IMR-90 (cell line): ENCODE data around the gene ETHE1. TPM values are rescaled to one million over a fixed set of nuclear protein-coding genes. Genes with fewer than 3 reads are reported as not detected.

Experiments
- ATAC-seq: fragments of 200-7000 bp; cut with Tn5 transposase; 2 replicates; pipeline ENCODE4 v1.9.1; 2020; ENCODE audit warnings: low read depth, mild to moderate bottlenecking, moderate library complexity
- BruUV-seq: library from RNA; stranded (reverse); fragments of 400-500 nt; replicated peaks from 2 replicates; lab custom pipeline; 2021; lab: Mats Ljungman, UMichigan
- CTCF ChIA-PET: fragments of 300-600 bp; formaldehyde crosslinking; extraction: SDS; loops from one replicate; lab custom pipeline; 2021; ENCODE audit warnings: antibody characterized with exemption; lab: Yijun Ruan, JAX
- POLR2A ChIA-PET: fragments of 300-600 bp; sonication (Branson Sonifier 250); formaldehyde crosslinking; loops from one replicate; lab custom pipeline; 2022; ENCODE audit warnings: antibody characterized with exemption; ENCODE audit not compliant: unreplicated experiment; lab: Charles Lee
- DNase-seq: peaks from one replicate; pipeline ENCODE4 v3.0.0; 2013
- H2AFZ ChIP-seq: replicated peaks from 2 replicates; pipeline ENCODE3; 2013; ENCODE audit warnings: low read length, mild to moderate bottlenecking; ENCODE audit not compliant: poor library complexity
- H2AK5ac ChIP-seq: 2 replicates; pipeline ENCODE4 v1.6.1; 2013; ENCODE audit warnings: low read depth, low read length, inconsistent platforms
- H2AK9ac ChIP-seq: replicated peaks from 2 replicates; pipeline ENCODE3; 2013; ENCODE audit warnings: mild to moderate bottlenecking, low read depth, low read length, moderate library complexity; ENCODE audit not compliant: poor library complexity
- H2BK120ac ChIP-seq: 2 replicates; pipeline ENCODE4 v1.6.1; 2013; ENCODE audit warnings: low read depth, low read length, inconsistent platforms
- H2BK15ac ChIP-seq: 3 replicates; pipeline ENCODE4 v1.6.1; 2013; ENCODE audit warnings: low read depth, low read length, inconsistent platforms
- H2BK20ac ChIP-seq: 2 replicates; pipeline ENCODE4 v1.6.1; 2013; ENCODE audit warnings: low read depth, mild to moderate bottlenecking, inconsistent platforms, low read length, moderate library complexity
- H2BK5ac ChIP-seq: 2 replicates; pipeline ENCODE4 v1.6.1; 2013; ENCODE audit warnings: mild to moderate bottlenecking, low read depth, low read length, inconsistent platforms; ENCODE audit not compliant: poor library complexity, severe bottlenecking
- H3K14ac ChIP-seq: replicated peaks from 2 replicates; pipeline ENCODE4 v1.6.1; 2013; ENCODE audit warnings: low read depth, low read length, inconsistent platforms
- H3K18ac ChIP-seq: 2 replicates; pipeline ENCODE4 v1.6.1; 2013; ENCODE audit warnings: low read depth, low read length, control low read depth
- H3K23ac ChIP-seq: 2 replicates; pipeline ENCODE4 v1.6.1; 2013; ENCODE audit warnings: low read depth, low read length, inconsistent platforms
- H3K27ac ChIP-seq: 2 replicates; pipeline ENCODE4 v1.5.1; 2013; ENCODE audit warnings: mild to moderate bottlenecking, control low read depth, low read length; ENCODE audit not compliant: insufficient read depth
- H3K27me3 ChIP-seq: 2 replicates; pipeline ENCODE4 v1.6.1; 2013; ENCODE audit warnings: low read length; ENCODE audit not compliant: control insufficient read depth, insufficient read depth
- H3K36me3 ChIP-seq: 2 replicates; pipeline ENCODE4 v1.6.1; 2013; ENCODE audit warnings: low read length, mixed read lengths; ENCODE audit not compliant: control insufficient read depth, insufficient read depth
- H3K4ac ChIP-seq: 2 replicates; pipeline ENCODE4 v1.6.1; 2013; ENCODE audit warnings: low read depth, low read length, inconsistent platforms
- H3K4me1 ChIP-seq: 2 replicates; pipeline ENCODE4 v1.6.1; 2013; ENCODE audit warnings: low read length, mixed read lengths; ENCODE audit not compliant: control insufficient read depth, insufficient read depth
- H3K4me2 ChIP-seq: 2 replicates; pipeline ENCODE4 v1.6.1; 2013; ENCODE audit warnings: low read depth, mild to moderate bottlenecking, control low read depth, low read length, moderate library complexity
- H3K4me3 ChIP-seq: 2 replicates; pipeline ENCODE4 v1.5.1; 2013; ENCODE audit warnings: low read depth, mild to moderate bottlenecking, control low read depth, low read length, moderate library complexity; ENCODE audit not compliant: insufficient read depth
- H3K56ac ChIP-seq: 2 replicates; pipeline ENCODE4 v1.6.1; 2013; ENCODE audit warnings: low read length, inconsistent platforms; ENCODE audit not compliant: insufficient read depth; ENCODE audit errors: extremely low read depth
- H3K79me1 ChIP-seq, 2 experiments: 2 replicates each; pipeline ENCODE4 v1.6.1; 2013; ENCODE audit warnings: low read length in 2 of 2, inconsistent platforms in 1 of 2, low read depth in 1 of 2
- H3K9ac ChIP-seq: 2 replicates; pipeline ENCODE4 v1.6.1; 2013; ENCODE audit warnings: low read depth, low read length, control low read depth
- H3K9me1 ChIP-seq: 2 replicates; pipeline ENCODE4 v1.6.1; 2013; ENCODE audit warnings: low read length, inconsistent platforms; ENCODE audit not compliant: insufficient read depth
- H3K9me3 ChIP-seq: 2 replicates; pipeline ENCODE4 v1.6.1; 2013; ENCODE audit warnings: low read length; ENCODE audit not compliant: control insufficient read depth, insufficient read depth
- H4K20me1 ChIP-seq: 2 replicates; pipeline ENCODE4 v1.6.1; 2013; ENCODE audit warnings: low read length, inconsistent platforms; ENCODE audit not compliant: insufficient read depth
- H4K5ac ChIP-seq: 2 replicates; pipeline ENCODE4 v1.6.1; 2013; ENCODE audit warnings: mild to moderate bottlenecking, low read depth, low read length, control low read depth
- H4K8ac ChIP-seq, 2 experiments: 2 replicates each; pipeline ENCODE4 v1.6.1; 2013; ENCODE audit warnings: low read depth in 2 of 2, low read length in 2 of 2, control low read depth in 1 of 2, inconsistent platforms in 1 of 2
- H4K91ac ChIP-seq: 2 replicates; pipeline ENCODE4 v1.6.1; 2013; ENCODE audit warnings: low read depth, low read length, inconsistent platforms; ENCODE audit not compliant: insufficient read depth
- CEBPB ChIP-seq: IDR thresholded peaks from 2 replicates; pipeline ENCODE4 v1.6.1; 2012; ENCODE audit warnings: low read depth, low read length, improper control_type of control experiment
- MAZ ChIP-seq: IDR thresholded peaks from 2 replicates; pipeline ENCODE4 v1.6.1; 2012; ENCODE audit warnings: low read depth, mild to moderate bottlenecking, low read length, improper control_type of control experiment, moderate library complexity, borderline replicate concordance
- RCOR1 ChIP-seq: IDR thresholded peaks from 2 replicates; pipeline ENCODE4 v1.6.1; 2012; ENCODE audit warnings: mild to moderate bottlenecking, low read length, improper control_type of control experiment; ENCODE audit not compliant: insufficient replicate concordance
- WGBS, 2 experiments: methylation state at CpG; one replicate each; pipeline versions ENCODE4 v1.1.5 to v1.1.7; 2013; ENCODE audit warnings: missing lambda C conversion rate in 2 of 2; ENCODE audit not compliant: insufficient read length in 1 of 2; ENCODE audit errors: extremely low coverage in 2 of 2; 5-methylcytosine and 5-hydroxymethylcytosine counted together
- dilution Hi-C: fragments of 300-500 bp; cut with HindIII; formaldehyde crosslinking; loops from one replicate; pipeline ENCODE4 v1.14.3; 2018; ENCODE audit warnings: low sequenced_read_pairs; ENCODE audit not compliant: unreplicated experiment
- in situ Hi-C: fragments of 300-500 bp; cut with MboI; formaldehyde crosslinking; loops from 3 replicates; pipeline ENCODE4 v1.14.3; 2019; ENCODE audit warnings: low sequenced_read_pairs, inconsistent platforms, mixed read lengths
- intact Hi-C: fragments of 100-400 bp; cut with micrococcal nuclease; formaldehyde crosslinking; loops from 2 replicates; pipeline ENCODE4 v1.10.0; 2022
- polyA plus RNA-seq, 3 experiments: library from polyadenylated mRNA; depleted of rRNA; stranded (reverse); fragments of >200 nt; gene quantifications; 2 replicates each; pipeline ENCODE4 v1.2.3, GENCODE V29; 2012; ENCODE audit warnings: low replicate concordance in 1 of 3
- total RNA-seq: library from RNA; depleted of rRNA; stranded (reverse); fragments of >200 nt; gene quantifications from 2 replicates; pipeline ENCODE4 v1.2.3, GENCODE V29; 2012

The ETHE1 gene
- total and polyA plus RNA-seq, 2 of the 4 experiments (the other 2 are of a cell fraction) = 161 to 233 TPM

DNA sequence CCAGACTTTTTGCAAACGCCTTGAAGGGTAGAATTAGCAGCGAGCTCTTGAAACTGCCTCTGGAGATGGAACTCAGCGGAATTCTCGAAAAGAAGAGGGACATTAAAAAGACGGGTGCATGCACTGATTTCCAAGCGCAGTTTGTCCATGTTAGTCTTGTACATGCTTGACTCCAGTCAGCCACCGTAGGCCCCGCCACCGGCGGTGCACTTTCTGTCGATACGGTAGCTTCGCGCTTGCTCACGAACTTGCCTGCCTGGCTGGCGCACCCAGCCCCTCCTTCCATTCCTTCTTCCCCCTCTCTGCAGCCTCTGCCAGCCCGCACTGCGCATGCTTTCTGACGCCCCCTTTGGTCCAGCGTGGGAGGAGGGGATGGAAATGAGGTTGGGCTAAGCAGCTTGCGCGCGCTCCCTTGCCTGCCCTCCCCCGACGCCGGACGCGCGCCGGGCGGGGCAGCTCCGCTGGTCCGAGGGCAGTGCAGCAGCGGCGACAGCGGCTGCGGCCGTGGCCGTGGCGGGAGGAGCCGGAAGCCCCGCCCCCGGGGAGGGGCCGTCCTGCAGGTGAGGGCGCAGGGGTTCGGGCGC, 6.1 kb upstream of the ETHE1 start, which contains the start of gene ZNF575:
ZNF575 (plus strand) TSS at position 227 of the 584 bp plus-strand sequence. CDS start 1,235 bp downstream, outside the sequence.
- Histone ChIP-seq H3K4me3 (peak within 1 kb of the TSS; percentile 55), H4K5ac (peak within 1 kb of the TSS; percentile 89), H2AK9ac (peak within 1 kb of the TSS; percentile 97), H3K4me2 (peak within 1 kb of the TSS; percentile 87), H2AFZ (peak within 1 kb of the TSS; percentile 87), H3K56ac (peak within 1 kb of the TSS; percentile 84), H2BK15ac (peak within 1 kb of the TSS; percentile 39; the same call in 1 of the 3 replicates), H3K79me1 (peaks cover 0 to 6% of the 10 kb centered on the region in 2 experiments; a peak in 1 of 4 replicates), H2BK5ac (peak within 1 kb of the TSS; percentile 67), H3K9me3 (no peaks in the 10 kb centered on the region), H4K8ac (peak within 1 kb of the TSS; percentile 84 to 95), H3K4me1 (peaks cover 3% of the 10 kb centered on the region; the same call in 1 of the 2 replicates), H3K23ac (peak within 1 kb of the TSS; percentile 63), H2BK120ac (peak within 1 kb of the TSS; percentile 66), H3K18ac (peak within 1 kb of the TSS; percentile 36), H3K27me3 (no peaks in the 10 kb centered on the region), H4K91ac (peak within 1 kb of the TSS; percentile 55), H4K20me1 (peaks cover 5% of the 10 kb centered on the region), H3K9ac (peak within 1 kb of the TSS; percentile 58), H3K9me1 (peaks cover 12% of the 10 kb centered on the region; the same call in 1 of the 2 replicates), H3K4ac (peak within 1 kb of the TSS; percentile 91), H3K27ac (peak within 1 kb of the TSS; percentile 50), H3K36me3 (0 out of 2 replicates have a peak, but pooled peaks cover 1% of the 10 kb centered on the region), H2BK20ac (0 out of 2 replicates have a peak within 1 kb of the TSS, but pooled peaks have one; percentile 3), H3K14ac (peak within 1 kb of the TSS; percentile 71), H2AK5ac (peak within 1 kb of the TSS; percentile 72)
- POLR2A ChIA-PET = interaction anchor here (0.6 to 1.1 kb wide), 3 partner anchors 8 to 64 kb away, joined by 3 to 8 read pairs (median 5); no protein-coding TSS in a partner anchor
- in situ Hi-C loops (no loop called here), intact Hi-C loops (no loop called here), dilution Hi-C loops (no loop called here)
- DNase-seq = peak; percentile 95
- no TSS peak for BruUV-seq
- TF ChIP-seq CEBPB (no peak), MAZ (peak; percentile 89; the same call in 1 of the 2 replicates), RCOR1 (peak; percentile 44)
- 0% methylated on average over 29 of the region's 47 CpGs; no CpG with 5 or more reads in 1 of the 2 experiments for WGBS, 2 experiments
- CTCF ChIA-PET = interaction anchor here (0.6 to 1.0 kb wide), 2 partner anchors 22 to 182 kb away, joined by 3 to 4 read pairs; no protein-coding TSS in a partner anchor
- ATAC-seq = peak; percentile 64
